ENCODE data around the gene KIAA0586. TPM values are rescaled to one million over a fixed set of nuclear protein-coding genes. Genes with fewer than 3 reads are reported as not detected.

Gene KIAA0586
- total and polyA plus RNA-seq, 2 of the 13 experiments (the other 11 are each of a cell fraction or from before 2014, with no cell fraction given), result 12.6 to 25.2 TPM

DNA sequence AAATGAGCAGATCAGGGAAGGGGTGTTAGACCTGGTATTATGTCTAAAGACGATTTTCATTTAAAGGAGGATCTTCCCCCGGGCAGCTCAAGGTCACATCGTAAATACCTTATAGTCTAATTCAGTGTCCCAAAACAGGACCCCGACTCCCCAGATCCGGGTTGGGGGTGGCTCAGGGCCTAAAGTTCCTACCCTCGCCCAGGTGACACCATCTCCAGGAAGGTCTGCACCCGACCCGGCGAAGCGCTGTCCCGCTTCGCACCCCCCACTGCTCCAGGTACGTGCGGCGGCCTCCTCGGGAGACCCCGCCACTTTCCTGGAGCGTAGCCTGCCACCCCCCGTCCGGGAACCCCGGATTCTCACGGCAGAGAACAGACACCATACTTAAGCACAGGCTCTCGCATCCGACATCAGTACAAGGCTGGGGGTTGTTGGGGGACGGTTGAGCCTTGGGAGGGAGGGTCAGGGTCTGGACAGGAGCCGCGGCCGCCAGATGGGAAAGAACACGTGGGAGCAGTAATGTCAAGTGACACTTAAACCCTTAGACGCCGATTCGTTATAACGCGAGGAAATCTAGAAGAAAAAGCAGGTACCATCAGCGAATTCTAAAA is 744 bp upstream of the KIAA0586 start (continued):
- TF ChIP-seq DNMT1 (CRISPR knock-in tag; IDR thresholded peaks at IDR 0.05), result no peak
- no peak for TF ChIP-seq ZNF335 (CRISPR knock-in tag; IDR thresholded peaks at IDR 0.05)
- TF ChIP-seq, protein P1, sequence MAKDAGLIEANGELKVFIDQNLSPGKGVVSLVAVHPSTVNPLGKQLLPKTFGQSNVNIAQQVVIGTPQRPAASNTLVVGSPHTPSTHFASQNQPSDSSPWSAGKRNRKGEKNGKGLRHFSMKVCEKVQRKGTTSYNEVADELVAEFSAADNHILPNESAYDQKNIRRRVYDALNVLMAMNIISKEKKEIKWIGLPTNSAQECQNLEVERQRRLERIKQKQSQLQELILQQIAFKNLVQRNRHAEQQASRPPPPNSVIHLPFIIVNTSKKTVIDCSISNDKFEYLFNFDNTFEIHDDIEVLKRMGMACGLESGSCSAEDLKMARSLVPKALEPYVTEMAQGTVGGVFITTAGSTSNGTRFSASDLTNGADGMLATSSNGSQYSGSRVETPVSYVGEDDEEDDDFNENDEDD (CRISPR knock-in tag; IDR thresholded peaks at IDR 0.05; ENCODE audit: borderline replicate concordance), result peak; percentile 53
- TF ChIP-seq ZFAT (CRISPR knock-in tag; conservative IDR thresholded peaks at IDR 0.05), result no peak
- TF ChIP-seq RORA (CRISPR knock-in tag; IDR thresholded peaks at IDR 0.05), result no peak
- no peak for TF ChIP-seq FLYWCH1 (CRISPR knock-in tag; IDR thresholded peaks at IDR 0.05)
- TF ChIP-seq FOSL2 (CRISPR knock-in tag; IDR thresholded peaks at IDR 0.05), result 0 out of 2 replicates have a peak, but pooled peaks have one; percentile 3
- TF ChIP-seq ZNF607 (CRISPR knock-in tag; IDR thresholded peaks at IDR 0.05; ENCODE audit: borderline replicate concordance), result no peak
- peak; percentile 25; the same call in 1 of the 2 replicates for TF ChIP-seq YEATS2 (CRISPR knock-in tag; IDR thresholded peaks at IDR 0.05; ENCODE audit: borderline replicate concordance)
- peak; percentile 26; the same call in 1 of the 2 replicates for TF ChIP-seq ZNF232 (CRISPR knock-in tag; IDR thresholded peaks at IDR 0.05; ENCODE audit: borderline replicate concordance)
- TF ChIP-seq, protein P2, sequence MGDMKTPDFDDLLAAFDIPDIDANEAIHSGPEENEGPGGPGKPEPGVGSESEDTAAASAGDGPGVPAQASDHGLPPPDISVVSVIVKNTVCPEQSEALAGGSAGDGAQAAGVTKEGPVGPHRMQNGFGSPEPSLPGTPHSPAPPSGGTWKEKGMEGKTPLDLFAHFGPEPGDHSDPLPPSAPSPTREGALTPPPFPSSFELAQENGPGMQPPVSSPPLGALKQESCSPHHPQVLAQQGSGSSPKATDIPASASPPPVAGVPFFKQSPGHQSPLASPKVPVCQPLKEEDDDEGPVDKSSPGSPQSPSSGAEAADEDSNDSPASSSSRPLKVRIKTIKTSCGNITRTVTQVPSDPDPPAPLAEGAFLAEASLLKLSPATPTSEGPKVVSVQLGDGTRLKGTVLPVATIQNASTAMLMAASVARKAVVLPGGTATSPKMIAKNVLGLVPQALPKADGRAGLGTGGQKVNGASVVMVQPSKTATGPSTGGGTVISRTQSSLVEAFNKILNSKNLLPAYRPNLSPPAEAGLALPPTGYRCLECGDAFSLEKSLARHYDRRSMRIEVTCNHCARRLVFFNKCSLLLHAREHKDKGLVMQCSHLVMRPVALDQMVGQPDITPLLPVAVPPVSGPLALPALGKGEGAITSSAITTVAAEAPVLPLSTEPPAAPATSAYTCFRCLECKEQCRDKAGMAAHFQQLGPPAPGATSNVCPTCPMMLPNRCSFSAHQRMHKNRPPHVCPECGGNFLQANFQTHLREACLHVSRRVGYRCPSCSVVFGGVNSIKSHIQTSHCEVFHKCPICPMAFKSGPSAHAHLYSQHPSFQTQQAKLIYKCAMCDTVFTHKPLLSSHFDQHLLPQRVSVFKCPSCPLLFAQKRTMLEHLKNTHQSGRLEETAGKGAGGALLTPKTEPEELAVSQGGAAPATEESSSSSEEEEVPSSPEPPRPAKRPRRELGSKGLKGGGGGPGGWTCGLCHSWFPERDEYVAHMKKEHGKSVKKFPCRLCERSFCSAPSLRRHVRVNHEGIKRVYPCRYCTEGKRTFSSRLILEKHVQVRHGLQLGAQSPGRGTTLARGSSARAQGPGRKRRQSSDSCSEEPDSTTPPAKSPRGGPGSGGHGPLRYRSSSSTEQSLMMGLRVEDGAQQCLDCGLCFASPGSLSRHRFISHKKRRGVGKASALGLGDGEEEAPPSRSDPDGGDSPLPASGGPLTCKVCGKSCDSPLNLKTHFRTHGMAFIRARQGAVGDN (CRISPR knock-in tag; IDR thresholded peaks at IDR 0.05), result peak; percentile 97
- no peak for TF ChIP-seq FOXO1 (CRISPR knock-in tag; IDR thresholded peaks at IDR 0.05)
- peak; percentile 87 for TF ChIP-seq HDAC1 (CRISPR knock-in tag; IDR thresholded peaks at IDR 0.05)
- TF ChIP-seq KDM2A (CRISPR knock-in tag; IDR thresholded peaks at IDR 0.05; ENCODE audit: borderline replicate concordance, low read depth), result peak; percentile 35; the same call in 1 of the 2 replicates
- TF ChIP-seq TAF1 (CRISPR knock-in tag; IDR thresholded peaks at IDR 0.05), result no peak; the same call in 1 of the 2 replicates
- TF ChIP-seq TMF1 (CRISPR knock-in tag; IDR thresholded peaks at IDR 0.05; ENCODE audit: low read depth), result peak; percentile 48; the same call in 1 of the 2 replicates
- 0 out of 2 replicates have a peak, but pooled peaks have one; percentile 48 for TF ChIP-seq BRCA1 (CRISPR knock-in tag; IDR thresholded peaks at IDR 0.05)
- TF ChIP-seq MXD4 (CRISPR knock-in tag; IDR thresholded peaks at IDR 0.05), result peak; percentile 90; the same call in 1 of the 2 replicates
- TF ChIP-seq ZNF431 (CRISPR knock-in tag; IDR thresholded peaks at IDR 0.05; ENCODE audit: borderline replicate concordance, low read depth), result peak; percentile 13; the same call in 1 of the 2 replicates
- TF ChIP-seq, protein P3, sequence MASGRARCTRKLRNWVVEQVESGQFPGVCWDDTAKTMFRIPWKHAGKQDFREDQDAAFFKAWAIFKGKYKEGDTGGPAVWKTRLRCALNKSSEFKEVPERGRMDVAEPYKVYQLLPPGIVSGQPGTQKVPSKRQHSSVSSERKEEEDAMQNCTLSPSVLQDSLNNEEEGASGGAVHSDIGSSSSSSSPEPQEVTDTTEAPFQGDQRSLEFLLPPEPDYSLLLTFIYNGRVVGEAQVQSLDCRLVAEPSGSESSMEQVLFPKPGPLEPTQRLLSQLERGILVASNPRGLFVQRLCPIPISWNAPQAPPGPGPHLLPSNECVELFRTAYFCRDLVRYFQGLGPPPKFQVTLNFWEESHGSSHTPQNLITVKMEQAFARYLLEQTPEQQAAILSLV (CRISPR knock-in tag; IDR thresholded peaks at IDR 0.05; ENCODE audit: borderline replicate concordance), result 0 out of 2 replicates have a peak, but pooled peaks have one; percentile 38
- TF ChIP-seq, protein P4, sequence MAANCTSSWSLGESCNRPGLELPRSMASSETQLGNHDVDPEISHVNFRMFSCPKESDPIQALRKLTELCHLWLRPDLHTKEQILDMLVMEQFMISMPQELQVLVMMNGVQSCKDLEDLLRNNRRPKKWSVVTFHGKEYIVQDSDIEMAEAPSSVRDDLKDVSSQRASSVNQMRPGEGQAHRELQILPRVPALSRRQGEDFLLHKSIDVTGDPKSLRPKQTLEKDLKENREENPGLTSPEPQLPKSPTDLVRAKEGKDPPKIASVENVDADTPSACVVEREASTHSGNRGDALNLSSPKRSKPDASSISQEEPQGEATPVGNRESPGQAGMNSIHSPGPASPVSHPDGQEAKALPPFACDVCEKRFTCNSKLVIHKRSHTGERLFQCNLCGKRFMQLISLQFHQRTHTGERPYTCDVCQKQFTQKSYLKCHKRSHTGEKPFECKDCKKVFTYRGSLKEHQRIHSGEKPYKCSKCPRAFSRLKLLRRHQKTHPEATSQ (CRISPR knock-in tag; IDR thresholded peaks at IDR 0.05; ENCODE audit: borderline replicate concordance), result peak; percentile 38; the same call in 1 of the 2 replicates
- peak; percentile 81 for TF ChIP-seq SALL1 (CRISPR knock-in tag; IDR thresholded peaks at IDR 0.05)
- no peak for TF ChIP-seq SP4 (CRISPR knock-in tag; IDR thresholded peaks at IDR 0.05)

All from HepG2 (cell line).